Fibroblast of villous mesenchyme (primary cell): ENCODE data around the gene KIF5A. TPM values are rescaled to one million over a fixed set of nuclear protein-coding genes. Genes with fewer than 3 reads are reported as not detected.

Experiments used
- DNase-seq: peaks from one replicate; pipeline ENCODE4 v3.0.0-alpha.2; 2010; ENCODE audit warnings: low read depth
- H3K4me3 ChIP-seq: 2 replicates; pipeline ENCODE4 v1.5.1; 2011; ENCODE audit warnings: low read depth, mild to moderate bottlenecking, low read length
- total RNA-seq: library from RNA; depleted of rRNA; stranded (reverse); fragments of >200 nt; gene quantifications from 2 replicates; pipeline ENCODE4 v1.2.3, GENCODE V29; 2012
- TF ChIP-seq, protein P1 (sequence below): IDR thresholded peaks from 2 replicates; pipeline ENCODE4 v1.5.1; 2012; ENCODE audit warnings: low read depth, mild to moderate bottlenecking, low read length; ENCODE audit not compliant: insufficient read depth

The KIF5A gene
- total RNA-seq, 1 donor, result 0.86 TPM

DNA sequence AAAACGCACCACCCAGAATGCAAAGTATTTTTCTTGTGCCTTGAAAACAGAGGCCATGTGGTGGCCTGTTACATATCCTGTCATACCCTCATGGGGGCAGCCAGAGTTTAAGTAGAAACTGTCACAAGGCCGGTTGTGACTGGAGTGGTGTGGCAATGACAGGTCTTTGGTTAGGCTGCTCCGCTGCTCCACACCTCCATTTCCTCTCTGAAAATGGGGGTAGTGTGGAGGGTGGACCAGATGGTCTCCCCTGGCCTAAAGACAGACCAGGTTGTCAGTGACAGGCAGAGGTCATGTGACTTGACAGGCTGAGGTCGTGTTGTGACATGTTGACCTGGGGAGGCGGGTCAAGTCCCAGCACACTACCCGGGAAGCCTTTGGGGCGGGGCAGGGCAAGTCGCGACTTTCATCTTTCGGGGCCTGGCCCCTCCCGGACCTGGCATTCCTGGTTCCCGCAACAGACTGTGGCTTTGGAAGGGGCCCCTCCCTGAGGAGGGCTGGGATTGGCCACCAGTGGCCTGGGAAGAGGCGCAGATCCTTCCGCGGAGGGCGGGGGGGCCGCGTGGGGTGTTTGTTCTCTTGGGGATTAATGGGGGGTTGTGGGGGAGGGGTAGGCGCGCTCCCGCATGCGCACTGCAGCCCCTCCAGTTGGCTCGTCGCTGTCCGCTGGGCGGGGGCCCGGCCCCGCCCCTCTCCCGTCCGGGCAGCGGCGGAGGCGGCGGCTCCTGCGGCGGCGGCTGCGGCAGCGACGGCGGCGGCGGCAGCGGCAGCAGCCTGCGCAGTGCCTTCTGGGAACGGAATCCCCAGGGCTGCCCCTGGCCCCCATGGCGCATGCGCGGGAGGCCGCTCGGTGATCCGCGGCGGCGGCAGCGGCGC is 27.6 kb upstream of the KIF5A start, which contains the start of gene MBD6:
Gene MBD6, plus strand, starts transcription at position 814 of the 876 bp plus-strand sequence. CDS start 1,480 bp downstream, outside the sequence.
- peak; percentile 97 for DNase-seq
- peak within 1 kb of the TSS; percentile 87 for H3K4me3 ChIP-seq
- TF ChIP-seq, protein P1, sequence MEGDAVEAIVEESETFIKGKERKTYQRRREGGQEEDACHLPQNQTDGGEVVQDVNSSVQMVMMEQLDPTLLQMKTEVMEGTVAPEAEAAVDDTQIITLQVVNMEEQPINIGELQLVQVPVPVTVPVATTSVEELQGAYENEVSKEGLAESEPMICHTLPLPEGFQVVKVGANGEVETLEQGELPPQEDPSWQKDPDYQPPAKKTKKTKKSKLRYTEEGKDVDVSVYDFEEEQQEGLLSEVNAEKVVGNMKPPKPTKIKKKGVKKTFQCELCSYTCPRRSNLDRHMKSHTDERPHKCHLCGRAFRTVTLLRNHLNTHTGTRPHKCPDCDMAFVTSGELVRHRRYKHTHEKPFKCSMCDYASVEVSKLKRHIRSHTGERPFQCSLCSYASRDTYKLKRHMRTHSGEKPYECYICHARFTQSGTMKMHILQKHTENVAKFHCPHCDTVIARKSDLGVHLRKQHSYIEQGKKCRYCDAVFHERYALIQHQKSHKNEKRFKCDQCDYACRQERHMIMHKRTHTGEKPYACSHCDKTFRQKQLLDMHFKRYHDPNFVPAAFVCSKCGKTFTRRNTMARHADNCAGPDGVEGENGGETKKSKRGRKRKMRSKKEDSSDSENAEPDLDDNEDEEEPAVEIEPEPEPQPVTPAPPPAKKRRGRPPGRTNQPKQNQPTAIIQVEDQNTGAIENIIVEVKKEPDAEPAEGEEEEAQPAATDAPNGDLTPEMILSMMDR, result no peak

DNA sequence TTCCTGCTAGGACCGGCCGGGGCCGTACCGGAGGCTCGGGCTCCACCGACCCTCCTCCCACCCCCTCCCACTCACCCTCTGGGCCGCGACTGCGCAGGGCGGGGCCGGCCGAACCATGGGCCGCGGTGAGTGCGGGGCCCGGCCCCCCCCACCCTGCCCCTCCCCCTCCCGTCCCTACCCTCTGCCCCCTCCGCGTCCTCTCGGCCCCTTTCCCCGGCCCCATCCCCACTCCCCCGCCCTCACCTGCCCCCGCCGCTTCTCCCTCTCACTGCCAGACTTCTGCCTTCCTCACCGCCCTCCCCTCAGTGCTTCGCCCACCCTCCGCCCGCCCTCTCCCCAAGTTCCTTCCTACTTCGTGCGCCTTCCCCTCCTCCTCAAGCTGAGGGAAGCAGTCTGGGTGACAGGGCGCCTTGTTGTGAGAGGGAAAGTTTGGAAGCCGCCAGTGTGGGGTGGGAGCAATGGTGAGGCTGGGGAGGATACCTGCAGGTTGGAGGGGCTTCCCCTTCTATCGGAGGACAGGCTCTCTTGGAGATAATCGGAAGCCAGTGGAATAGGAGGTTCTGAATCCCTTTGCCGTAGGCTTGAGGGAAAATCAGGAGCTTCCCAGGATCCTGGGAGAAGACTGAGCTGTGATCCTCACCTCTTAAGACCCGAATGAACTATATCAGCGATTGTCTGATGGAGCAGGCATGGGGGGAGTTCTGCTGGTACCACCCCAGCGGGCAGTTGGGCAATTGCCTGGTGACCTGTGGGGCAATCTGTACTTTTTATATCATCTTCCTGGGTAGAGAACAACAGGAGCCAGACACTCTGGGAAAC is 26.7 kb upstream of the KIF5A start:
- DNase-seq, result peak; percentile 79
- H3K4me3 ChIP-seq, result peak overlapping the region; percentile 87
- TF ChIP-seq, protein P1, result peak; percentile 8

DNA sequence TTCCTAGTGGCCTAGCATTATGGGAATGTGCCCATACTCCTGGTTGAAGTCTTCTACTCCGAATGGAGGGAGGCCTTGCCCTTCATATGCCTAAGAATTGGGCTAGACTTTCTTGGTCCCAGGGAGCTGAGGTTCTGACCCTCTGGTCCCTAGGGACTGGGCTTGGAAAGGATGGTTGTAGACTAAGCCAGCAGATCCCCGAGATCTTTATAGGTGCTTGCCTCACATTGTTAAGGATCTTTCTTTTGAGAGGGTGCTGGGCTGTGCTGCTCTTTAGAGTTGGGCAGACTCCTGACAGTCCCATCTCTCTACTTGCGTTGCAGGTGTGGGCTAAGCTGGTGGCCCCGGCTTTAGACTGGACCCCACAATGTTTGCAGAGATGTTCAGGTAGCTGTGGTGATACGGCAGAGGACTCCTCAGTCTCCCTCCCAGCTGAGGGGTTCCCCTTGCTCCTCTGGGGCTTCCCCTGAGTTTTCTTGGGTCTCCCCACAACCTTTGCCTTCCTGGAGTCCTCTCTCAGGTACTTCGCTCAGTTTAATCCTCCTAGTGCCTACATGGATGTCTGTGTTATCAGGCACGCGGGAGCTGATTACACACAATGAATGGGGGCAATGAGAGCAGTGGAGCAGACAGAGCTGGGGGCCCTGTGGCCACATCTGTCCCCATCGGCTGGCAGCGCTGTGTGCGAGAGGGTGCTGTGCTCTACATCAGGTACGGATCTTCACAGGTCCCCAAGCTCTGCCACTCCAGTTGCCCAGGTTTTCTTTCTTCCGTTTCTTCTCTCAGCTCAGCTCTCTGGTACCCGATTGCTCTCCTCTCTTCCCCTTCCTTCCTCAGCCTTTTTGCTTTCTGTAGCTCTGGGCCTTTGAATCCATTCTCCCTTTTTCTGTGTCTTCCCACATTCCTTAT is 25.9 kb upstream of the KIF5A start:
- TF ChIP-seq, protein P1, result no peak
- no peak for DNase-seq
- peak overlapping the region; percentile 87 for H3K4me3 ChIP-seq

DNA sequence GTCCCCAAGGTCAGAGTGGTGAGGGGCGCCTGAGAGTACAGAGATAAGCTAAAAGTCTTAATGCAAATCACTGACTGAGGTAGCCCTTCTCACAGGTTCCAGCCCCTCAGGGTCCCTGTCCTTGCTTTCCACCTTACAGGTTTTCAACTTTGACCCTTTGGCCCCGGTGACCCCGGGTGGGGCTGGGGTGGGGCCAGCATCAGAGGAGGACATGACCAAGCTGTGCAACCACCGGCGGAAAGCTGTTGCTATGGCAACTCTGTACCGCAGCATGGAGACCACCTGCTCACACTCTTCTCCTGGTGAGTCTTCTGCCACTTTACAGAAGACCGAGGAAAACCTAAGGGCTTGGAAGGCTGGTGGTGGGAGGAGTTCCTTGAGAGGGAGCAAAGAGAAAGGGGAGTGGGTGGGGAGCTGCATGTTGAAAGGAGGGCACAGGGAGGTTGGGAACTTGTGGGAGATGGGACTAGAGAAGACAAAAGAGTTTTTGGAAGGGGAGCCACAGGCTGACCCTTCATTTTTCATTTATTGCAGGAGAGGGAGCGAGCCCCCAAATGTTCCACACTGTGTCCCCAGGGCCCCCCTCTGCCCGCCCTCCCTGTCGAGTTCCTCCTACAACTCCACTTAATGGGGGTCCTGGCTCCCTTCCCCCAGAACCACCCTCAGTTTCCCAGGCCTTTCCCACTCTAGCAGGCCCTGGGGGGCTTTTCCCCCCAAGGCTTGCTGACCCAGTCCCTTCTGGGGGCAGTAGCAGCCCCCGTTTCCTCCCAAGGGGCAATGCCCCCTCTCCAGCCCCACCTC is 24.8 kb upstream of the KIF5A start:
- TF ChIP-seq, protein P1, result no peak
- peak overlapping the region; percentile 87 for H3K4me3 ChIP-seq
- no peak for DNase-seq

DNA sequence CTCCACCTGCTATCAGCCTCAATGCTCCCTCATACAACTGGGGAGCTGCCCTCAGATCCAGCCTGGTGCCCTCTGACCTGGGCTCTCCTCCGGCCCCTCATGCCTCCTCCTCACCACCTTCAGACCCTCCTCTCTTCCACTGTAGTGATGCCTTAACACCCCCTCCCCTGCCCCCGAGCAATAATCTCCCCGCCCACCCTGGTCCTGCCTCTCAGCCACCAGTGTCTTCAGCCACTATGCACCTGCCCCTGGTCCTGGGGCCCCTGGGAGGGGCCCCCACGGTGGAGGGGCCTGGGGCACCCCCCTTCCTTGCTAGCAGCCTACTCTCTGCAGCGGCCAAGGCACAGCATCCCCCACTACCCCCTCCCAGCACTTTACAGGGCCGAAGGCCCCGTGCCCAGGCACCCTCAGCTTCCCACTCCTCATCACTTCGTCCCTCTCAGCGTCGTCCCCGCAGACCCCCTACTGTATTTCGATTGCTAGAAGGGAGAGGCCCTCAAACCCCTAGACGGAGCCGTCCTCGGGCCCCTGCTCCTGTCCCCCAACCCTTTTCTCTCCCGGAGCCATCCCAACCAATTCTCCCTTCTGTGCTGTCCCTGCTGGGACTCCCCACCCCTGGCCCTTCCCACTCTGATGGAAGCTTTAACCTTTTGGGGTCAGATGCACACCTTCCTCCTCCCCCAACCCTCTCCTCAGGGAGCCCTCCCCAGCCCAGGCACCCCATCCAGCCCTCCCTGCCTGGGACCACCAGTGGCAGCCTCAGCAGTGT is 24.0 kb upstream of the KIF5A start:
- DNase-seq, result no peak
- TF ChIP-seq, protein P1, result no peak
- H3K4me3 ChIP-seq, result no peak overlapping the region
